NB4 (cell line): ENCODE results near the gene DLD.

Experiments used
- MAX ChIP-seq: IDR thresholded peaks from 2 replicates; pipeline ENCODE4 v1.6.1; 2011; ENCODE audit warnings: low read depth, low read length
- MYC ChIP-seq: IDR thresholded peaks from 2 replicates; pipeline ENCODE4 v1.6.1; 2011; ENCODE audit warnings: low read depth, low read length
- TF ChIP-seq, protein P1 (sequence below): IDR thresholded peaks from one replicate; pipeline ENCODE4 v1.5.1; 2012; ENCODE audit warnings: low read depth, low read length

DNA sequence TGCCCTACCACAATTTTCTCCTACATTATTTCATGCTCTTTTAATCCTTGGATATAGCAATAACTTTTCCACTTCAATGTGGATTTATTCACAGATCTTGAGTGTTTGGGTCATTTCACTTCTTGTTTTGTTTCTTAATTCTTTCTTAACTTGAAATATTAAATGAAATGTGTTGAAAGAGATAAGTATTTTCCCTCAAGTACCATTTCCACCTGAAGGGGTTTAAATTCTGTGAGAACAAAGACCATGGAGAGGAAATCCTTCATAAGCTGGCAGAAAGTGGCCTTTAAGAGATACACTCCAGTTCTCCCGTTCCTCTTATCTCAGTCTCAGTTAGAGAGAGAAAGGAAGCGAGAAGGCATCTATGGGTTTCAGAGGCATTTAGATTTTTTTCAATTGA lies 14.1 kb upstream of the DLD start:
- TF ChIP-seq, protein P1, sequence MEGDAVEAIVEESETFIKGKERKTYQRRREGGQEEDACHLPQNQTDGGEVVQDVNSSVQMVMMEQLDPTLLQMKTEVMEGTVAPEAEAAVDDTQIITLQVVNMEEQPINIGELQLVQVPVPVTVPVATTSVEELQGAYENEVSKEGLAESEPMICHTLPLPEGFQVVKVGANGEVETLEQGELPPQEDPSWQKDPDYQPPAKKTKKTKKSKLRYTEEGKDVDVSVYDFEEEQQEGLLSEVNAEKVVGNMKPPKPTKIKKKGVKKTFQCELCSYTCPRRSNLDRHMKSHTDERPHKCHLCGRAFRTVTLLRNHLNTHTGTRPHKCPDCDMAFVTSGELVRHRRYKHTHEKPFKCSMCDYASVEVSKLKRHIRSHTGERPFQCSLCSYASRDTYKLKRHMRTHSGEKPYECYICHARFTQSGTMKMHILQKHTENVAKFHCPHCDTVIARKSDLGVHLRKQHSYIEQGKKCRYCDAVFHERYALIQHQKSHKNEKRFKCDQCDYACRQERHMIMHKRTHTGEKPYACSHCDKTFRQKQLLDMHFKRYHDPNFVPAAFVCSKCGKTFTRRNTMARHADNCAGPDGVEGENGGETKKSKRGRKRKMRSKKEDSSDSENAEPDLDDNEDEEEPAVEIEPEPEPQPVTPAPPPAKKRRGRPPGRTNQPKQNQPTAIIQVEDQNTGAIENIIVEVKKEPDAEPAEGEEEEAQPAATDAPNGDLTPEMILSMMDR = no peak
- TF ChIP-seq MAX = no peak
- TF ChIP-seq MYC = no peak
